Stimulated activated naive CD4-positive, alpha-beta T cell (primary cell): ENCODE results near the gene LRRC8D.

Experiments
- DNase-seq, 6 experiments: peaks; one replicate each; lab custom pipeline; 2025; lab: John Stamatoyannopoulos, UW

LRRC8D gene

DNA sequence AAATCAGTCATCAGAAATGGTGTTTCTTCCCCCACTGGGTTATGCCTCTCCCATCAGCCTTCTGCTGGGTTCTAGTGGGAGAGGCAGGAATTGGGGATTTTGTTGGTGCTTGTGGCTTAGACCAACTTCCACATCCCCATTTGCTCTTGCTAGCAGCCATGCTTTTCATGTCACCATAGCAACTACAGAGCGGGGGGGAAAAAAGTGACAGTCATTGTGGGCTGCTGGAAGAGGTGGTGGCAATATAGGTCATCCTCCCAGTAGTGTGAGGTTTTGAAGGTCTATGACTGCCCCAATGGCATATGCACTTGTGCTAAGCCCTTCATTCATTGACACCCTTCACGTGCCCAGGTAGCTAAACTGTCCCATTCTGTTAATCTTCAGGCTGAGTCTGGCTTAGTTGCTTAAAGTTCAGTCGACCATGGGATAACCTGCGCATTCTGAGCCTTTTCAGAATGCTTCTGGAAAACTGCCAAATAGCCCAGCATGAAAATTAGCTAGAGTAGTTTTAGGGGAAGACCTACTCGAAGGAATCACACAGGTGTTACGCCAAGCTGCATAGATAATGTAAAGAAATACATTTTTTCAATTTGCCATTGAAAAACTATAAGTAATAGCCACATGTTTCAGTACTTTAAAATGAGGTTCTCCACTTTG is 120.4 kb downstream of the LRRC8D start:
- DNase-seq = no peak

DNA sequence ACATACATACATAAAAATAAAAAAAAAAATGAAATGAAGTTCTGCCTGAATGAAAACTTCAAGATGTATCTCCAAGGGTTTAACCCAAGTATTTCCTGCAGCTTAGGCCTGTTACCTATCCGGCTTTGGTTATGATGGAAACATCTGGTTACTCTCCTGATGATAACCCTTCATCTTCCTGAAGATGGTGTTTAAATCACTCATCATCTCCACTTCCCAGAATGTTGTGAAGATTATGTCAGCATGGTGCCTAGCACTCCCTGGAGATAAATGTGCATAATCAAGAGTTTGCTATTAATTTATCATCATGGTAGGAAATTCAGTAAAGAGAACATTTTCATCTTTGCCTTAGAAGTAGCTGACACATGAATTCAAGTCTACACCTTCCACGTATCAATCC is 121.2 kb downstream of the LRRC8D start:
- no peak for DNase-seq

DNA sequence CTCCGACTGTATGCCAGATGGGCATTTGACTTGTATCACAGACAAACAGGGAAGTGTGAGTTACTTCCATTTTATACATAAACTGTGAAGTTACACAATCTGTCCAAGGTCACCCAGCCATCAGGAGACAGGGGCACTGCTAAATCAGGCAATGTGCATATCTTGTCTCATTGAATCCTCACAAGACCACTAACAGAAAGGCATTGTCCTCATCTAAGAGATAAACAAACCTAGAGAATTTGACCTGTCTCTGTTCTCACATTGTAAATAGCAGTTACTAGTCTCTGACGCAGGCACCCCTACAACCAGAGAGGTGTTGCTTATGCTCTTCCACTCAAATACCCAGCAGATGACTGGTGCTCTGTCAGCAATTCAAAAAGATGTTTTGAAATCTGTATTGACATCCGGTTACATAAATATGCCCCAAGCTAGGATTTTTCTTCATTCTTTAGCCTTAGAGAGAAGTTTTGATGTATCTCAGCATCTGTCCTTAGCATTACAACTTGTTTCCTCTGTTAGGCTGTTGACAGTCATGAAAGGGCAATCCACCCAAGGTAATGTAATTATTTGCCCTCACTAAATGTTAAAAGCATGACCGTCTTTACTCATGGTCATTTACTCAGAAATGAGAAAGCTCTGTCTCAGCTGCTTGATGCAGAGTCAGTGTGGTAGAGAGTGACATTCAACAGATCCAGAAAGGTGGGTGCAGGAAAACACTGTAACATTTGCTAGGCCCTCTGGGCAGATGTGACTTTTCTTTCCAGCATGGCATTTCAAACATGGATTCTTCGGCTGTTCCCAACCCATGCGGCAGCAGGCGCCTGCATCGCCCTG is 122.2 kb downstream of the LRRC8D start:
- no peak for DNase-seq

DNA sequence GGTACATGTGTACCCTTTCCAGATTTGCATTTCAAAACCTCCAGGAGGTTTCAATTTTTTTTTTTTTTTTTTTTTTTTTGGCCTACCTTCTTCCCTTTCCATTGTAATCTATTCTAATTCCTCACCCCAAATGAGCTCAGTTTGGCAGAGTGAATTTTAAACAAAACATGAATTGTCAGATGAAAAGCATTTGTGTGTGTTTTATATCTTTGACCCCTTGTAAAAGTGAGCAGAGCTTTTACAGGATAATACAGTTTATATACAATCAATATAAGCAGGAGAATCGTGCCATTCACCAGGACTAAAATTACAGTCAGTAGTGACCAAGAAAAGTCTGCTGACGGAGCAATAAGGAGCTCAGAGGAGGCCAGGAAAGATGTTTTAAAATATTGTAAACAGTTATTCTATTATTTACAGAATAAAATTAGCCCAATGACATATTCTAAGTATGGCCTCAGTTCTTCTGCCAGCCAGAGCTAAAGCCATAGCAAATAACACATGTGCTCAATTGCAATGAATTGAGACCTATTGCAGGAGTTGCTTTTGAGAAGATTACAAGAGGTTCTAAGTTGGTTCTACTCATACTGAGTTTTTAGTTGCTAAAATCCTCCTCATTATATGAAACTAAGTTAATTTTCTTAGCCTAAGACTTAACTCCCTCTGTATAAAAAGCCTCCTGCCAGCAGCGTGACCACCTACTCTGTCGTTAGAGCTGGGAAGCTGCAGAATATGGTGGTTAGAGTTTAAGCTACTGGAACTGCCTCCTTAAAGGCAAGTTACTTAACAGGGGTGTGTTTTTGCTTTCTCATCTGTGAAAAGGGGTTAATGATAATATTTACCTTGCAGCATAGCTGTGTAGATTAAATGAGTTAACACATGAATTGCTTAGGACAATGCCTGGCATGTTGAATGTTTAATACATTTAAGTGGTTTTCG is 123.3 kb downstream of the LRRC8D start:
- DNase-seq = no peak

DNA sequence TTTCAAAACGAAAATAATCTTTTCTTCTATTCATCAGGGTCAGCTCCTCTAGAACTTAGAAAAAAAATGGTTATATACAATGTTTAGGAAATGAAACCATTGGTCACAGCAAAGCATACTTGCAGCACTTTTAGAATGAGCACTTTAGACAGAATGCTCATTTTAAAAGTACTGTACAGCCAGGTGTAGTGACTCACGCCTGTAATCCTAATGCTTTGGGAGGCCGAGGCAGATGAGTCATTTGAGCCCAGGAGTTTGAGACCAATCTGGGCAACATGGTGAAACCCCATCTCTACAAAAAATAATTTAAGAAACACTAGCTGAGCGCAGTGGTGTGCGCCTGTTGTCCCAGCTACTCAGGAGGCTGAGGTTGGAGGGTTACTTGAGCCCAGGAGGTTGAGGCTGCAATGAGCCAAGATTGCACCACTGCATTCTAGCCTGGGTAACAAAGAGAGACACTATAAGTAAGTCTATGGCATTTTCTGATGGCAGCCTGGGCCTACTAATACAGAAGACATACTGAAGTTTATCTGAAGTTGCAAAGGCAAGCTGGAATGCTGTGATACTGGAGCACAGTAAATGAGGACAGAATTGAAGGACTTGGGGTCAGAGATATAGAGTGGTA is 125.1 kb downstream of the LRRC8D start:
- DNase-seq = no peak

DNA sequence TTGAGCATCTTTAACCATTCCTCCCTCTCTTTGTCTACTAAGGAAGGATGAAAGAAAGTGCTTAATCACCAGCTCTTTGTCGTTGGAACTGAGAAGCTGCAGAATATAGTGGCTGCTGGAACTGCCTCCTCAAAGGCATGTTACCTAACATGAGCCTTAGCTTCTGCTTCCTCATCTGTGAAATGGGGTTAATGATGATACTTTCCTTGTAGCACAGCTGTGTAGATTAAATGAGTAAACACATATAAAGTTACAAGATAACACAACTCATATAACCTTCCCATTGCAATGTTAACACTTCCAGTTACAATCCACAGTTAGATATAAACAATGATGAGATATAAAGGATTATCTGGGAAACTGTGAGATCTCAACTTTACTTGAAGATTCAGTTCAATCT is 125.7 kb downstream of the LRRC8D start:
- no peak for DNase-seq

DNA sequence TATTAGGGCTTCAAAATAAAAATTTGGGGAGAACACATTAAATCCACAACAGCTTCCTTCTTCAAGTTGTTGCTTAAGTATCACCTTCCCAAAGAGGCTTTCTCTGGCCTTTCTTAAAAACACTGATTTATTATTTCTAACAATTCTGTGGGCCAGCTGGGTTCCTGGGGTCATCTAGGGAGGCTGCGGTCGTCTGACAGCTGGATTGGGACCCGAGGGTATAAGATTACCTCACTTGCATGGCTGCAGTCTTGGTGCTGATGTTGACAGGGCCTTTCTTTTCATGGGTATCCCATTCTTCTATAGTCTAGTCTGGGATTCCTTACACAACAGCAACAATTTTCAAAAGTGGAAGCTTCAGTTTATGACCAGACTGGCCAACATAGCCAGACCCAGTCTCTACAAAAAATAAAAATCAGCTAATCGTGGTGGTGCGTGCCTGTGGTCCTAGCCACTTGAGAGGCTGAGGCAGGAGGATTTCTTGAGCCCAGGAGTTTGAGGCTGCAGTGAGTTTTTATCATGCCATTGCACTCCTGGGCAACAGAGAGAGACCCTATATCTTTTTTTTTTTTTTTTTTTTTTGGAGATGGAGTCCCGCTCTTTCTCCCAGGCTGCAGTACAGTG is 128.0 kb downstream of the LRRC8D start:
- DNase-seq = no peak

DNA sequence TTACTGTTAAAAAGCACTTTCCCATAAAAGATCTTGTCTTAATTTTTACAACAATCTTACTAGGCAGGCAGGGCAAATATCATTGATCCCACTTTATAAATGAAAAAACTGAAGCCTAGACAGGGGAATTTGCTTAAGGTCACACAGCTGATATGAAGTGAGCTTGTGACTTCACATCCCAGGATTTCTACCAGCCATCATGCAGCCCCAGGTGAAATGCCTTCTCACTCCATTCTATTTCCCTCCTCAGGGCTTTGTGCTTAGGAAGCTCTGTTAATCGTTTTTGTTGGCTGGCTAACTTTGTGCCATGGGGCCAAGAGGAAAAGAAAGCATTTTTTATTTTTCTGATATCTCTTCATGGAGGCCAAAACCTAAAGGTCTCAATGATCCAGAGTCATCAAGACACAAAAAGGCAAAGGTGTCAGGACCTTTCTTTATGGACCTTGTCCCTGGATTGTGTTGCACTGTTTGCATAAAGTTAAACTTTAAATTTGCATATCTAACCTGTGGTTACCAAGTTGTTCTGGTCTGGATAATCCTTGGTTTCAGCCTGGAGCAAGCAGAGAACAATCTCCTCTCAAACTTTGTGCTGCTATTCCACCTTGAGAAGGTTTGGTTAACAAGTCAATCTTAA is 129.3 kb downstream of the LRRC8D start:
- no peak for DNase-seq

DNA sequence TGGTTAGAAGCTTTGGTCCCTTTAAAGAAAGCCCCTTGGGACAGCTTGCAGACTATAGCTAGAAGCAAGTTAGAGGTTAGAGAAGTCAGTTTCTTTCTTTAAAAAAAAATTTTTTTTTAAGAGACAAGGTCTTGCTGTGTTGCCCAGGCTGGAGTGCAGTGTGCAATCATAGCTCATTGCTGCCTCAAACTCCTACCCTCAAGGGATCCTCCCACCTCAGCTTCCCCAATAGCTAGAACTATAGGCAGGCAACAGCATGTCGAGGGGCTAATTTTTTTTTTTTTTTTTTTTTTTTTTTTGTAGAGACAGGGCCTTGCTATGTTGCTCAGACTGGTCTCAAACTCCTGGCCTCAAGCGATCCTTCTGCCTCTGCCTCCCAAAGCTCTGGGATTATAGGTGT is 129.9 kb downstream of the LRRC8D start:
- DNase-seq = no peak

DNA sequence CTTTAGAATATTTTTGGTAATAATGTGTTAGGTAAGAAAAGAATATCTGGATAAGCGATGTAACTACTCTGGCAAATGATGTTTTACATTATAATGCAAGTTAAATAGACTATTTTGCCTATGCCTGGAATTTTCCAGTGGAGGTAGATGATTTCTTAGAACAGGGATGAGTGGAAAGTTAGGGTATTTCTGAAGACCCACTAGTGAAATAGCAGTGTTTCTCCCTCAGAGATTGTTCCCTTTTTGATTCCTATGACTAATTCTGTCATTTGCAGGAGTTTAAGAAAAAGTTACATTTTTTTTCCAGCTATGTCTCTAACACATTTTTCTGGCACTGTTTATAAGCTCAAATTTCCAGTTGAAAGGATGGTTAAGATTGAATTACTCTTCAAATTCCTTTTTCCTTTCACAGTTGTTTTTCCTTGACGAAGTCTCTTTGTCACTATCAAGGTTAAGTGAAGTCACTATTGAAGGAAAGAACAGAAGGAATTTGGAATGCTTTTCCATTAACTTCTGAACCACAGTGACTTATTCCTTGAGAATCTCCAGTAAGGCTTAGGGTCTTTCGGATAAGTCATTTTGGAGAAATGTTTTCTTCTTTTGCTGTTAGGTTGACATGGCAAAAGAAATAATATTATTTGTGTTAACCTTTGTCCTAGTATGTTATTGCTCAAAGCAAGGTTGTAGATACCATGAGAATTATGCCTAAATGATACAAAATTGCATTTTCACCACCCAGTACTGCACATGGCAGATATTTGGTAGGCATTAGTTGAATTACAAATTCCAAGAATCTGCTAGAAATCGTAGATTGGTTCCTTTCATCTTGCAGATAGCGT is 131.2 kb downstream of the LRRC8D start:
- DNase-seq = no peak

DNA sequence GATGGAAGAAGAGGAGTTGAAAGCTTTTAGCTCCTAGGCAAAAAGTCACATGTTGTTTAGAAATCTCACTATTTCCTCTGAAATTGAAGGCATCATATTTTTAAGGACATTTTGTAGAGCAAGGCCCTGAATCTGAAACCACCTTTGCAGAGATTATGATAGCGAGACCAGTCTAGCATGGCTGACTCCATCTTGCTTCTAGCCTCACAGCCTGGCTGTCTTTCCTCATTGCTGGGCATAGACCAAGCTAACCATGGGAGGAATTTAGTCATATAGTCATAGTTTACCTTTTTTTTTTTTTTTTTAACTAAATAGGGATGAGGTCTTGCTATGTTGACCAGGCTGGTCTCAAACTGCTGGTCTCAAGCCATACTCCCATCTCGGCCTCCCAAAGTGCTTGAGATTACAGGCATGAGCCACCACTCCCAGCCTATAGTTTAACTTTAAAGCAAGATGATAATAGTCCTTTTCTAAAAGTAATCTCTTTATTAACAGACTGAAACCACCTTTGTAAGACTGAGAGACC is 131.8 kb downstream of the LRRC8D start:
- DNase-seq = no peak

DNA sequence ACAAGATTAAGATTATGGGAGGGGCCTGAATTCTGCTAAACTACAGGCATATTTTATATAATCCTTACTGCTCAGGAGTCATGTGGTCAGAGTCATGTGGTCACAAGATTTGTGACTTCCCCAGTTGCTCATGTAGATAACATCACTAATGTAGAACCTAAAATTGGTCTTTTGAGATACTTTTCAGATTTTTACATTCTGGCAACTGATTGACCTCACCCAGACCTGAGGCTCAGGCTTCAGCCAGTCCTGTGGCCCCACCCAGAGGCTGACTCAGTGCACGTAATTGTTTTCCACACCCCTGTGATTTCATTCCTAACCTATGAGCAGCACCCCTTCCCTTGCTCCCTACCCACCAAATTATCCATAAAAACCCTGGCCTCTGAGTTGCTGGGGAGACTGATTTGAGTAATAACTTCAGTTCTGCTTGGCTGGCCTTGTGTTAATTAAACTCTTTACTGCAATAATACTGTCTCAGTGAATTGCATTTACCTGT is 132.3 kb downstream of the LRRC8D start:
- DNase-seq = peak in 1 of 6 experiments; percentile 4

DNA sequence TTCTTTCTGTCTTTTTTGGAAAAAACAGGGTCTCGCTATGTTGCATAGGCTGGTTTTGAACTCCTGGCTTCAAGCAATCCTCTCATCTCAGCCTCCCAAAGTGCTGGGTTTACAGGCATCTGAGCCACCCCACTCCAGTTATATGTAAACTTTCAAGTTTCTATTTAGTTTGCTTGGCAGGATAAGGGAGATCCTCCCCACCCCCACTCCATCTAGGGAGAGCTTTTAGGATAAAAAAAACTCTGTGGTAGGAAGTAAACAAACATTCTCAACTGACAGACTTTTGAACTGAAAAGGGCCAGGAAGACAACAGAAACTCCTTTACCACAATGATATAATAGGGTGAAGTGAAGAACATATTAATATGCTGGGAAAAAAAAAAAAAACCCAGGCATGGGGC is 133.1 kb downstream of the LRRC8D start:
- no peak for DNase-seq

DNA sequence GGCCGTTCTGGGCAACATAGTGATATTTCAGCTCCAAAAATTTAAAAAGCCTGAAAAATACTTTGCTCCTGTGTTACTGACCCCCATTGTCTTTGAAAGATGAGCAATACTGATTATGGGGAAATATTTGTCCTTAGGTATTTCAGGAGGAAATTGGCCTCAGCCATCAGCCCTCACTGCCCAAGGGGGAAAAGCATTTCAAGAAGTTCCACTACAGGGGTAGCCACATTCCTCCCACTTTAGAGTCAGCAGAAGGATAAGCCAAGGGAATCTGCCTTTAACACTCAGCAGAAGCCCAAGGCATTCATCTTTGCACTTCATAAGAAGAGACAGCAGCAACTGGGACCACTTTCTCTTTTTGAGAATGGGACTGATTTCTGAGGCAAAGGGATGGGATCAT is 133.6 kb downstream of the LRRC8D start:
- DNase-seq = no peak

DNA sequence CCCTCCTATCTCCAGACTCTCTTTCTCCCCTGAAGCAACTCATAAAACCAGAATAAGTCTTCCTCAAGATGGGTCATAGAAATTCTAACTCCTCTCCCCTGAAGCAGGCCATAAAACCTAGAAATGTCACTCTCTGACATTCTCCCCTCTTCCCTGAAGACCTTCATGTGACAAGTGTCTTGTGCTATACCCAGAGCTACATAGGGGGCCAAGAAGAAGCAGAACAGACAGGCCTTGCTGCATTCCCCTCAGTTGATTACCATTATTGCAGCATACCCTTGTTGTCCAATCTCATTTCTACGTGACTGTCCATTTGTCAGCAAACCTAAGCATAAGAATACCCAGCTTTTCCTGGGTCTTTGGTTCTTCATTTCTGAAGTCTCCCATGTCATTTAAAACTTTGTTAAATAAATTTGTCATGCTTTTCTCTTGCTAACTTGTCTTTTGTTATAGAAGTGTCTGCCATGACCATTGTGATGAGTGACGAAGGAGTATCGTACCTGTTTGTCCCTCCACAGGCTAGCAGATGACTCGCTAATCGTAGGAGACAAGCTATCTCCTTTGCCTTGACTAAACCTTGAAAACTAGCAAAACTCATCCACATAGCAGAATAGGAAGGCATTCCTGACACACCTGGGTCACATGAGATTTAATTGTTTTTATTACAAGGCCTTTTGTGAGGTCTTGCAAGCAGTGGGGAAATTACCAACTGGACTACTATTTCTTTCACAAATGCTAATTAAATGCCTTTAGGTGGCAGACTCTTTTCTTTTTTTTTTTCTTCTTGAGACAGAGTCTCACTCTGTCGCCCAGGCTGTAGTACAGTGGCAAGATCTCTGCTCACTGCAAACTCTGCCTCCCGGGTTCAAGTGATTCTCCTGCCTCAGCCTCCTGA is 134.7 kb downstream of the LRRC8D start:
- DNase-seq = no peak

DNA sequence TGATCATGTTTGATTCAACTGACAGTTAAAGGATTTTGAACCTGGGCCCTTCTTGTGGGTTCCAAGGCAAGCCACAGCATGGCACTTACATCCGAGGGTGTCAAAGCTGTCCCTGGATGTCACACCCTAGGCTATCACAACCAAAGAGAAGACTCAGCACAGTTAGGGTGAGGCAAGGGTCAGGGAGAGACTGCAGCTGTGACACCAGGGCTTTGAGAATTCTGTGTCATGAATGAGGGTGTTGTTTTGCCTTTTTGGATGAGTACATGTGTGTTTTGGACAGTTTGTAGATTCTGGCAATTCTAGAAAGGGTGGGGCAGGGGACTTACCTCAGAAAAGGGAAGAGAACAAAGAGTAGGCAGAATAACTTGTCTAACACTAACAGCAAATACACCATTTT is 136.3 kb downstream of the LRRC8D start:
- peak in 3 of 6 experiments; percentile 35 to 51 (median 46) for DNase-seq

DNA sequence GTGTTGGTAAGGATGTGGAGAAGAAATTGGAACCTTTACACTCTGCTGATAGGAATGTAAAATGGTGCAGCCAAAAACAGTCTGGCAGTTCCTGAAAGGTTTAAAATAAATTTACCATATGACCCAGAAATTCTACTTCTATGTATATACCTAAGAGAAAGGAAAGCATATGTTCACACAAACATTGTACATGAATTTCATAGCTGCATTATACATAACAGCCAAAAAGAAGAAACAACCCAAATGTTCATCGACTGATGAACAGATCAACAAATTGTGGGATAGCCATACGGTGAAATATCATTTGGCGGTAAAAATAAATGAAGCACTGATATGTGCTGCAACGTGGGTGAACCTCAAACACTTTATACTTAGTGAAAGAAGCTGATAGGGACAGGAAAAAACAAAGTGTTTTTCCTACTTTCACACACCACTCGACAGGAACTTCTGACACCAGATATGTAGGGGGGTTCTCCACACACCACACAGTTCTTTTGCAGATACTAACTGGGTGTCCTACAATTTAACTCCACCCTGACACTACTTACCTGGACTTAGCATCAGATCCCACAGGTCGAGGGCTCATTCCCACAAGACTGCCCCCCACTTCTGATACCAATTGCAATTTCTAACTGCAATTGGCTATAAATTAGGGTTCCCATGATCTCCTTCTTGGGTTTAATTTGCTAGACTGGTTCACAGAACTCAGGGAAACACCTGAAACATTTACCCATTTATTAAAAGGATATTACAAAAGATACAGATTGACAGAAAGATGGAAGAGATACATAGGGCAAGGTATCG is 138.2 kb downstream of the LRRC8D start:
- DNase-seq = no peak

DNA sequence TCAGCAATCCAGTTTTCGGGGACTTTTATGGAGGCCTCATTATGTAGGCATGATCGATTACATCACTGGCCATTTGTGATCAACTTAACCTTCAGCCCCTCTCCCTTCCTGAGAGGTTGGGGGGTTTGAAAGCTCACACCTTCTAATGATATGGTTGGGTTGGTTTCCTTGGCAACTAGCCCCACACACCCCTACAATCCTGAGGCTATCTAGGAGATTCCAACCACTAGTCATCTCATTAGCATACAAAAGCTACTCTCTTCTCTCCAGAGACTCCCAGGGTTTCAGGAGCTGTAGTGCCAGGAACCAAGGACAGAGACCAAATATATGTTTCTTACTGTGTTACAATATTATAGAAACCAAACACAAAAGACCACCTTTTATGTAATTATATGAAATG is 138.9 kb downstream of the LRRC8D start:
- no peak for DNase-seq
